ENCODE measurements around the gene NTM. TPM values are rescaled to one million over a fixed set of nuclear protein-coding genes. Genes with fewer than 3 reads are reported as not detected.

Gene NTM
- polyA plus RNA-seq, 1 donor from 2014 or later: 39.4 TPM

GRCh38 chr11:132094598-132094997, 724.2 kb downstream of the NTM start:
- no peaks in the 10 kb centered on the region for H3K36me3 ChIP-seq (ENCODE audit: insufficient read depth, low read length)
- no peaks in the 10 kb centered on the region for H3K9me3 ChIP-seq (ENCODE audit: low read length)
- H3K27me3 ChIP-seq (ENCODE audit: insufficient read depth, low read depth, low read length): no peaks in the 10 kb centered on the region
- no peak overlapping the region for H3K27ac ChIP-seq (ENCODE audit: low read length)
- no peaks in the 10 kb centered on the region for H3F3A ChIP-seq (ENCODE audit: insufficient read depth, low read length, poor library complexity, severe bottlenecking)
- no peaks in the 10 kb centered on the region for H3K79me2 ChIP-seq (replicated peaks; ENCODE audit: insufficient read depth, low read length)
- H2AFZ ChIP-seq (ENCODE audit: low read depth, low read length): no peak overlapping the region
- H3K9ac ChIP-seq (ENCODE audit: low read length): no peak overlapping the region
- H4K20me1 ChIP-seq (ENCODE audit: insufficient read depth): no peaks in the 10 kb centered on the region
- H3K4me2 ChIP-seq (ENCODE audit: low read length): no peak overlapping the region
- H3K9me2 ChIP-seq (ENCODE audit: insufficient read depth, low read length): no peaks in the 10 kb centered on the region
- peak overlapping the region; percentile 37 for H3K4me3 ChIP-seq (ENCODE audit: low read length)
- TF ChIP-seq EP300 (conservative IDR thresholded peaks at IDR 0.05; ENCODE audit: poor library complexity, severe bottlenecking) (peak; percentile 41), CTCF (IDR thresholded peaks at IDR 0.05; ENCODE audit: poor library complexity, severe bottlenecking) (no peak), EZH2 (IDR thresholded peaks at IDR 0.05; ENCODE audit: borderline replicate concordance, insufficient read depth, low read length, poor library complexity, severe bottlenecking) (no peak), RAD21 (conservative IDR thresholded peaks at IDR 0.05) (no peak), POLR2AphosphoS5 (IDR thresholded peaks at IDR 0.05) (peak; percentile 29), MXI1 (conservative IDR thresholded peaks at IDR 0.05; ENCODE audit: poor library complexity, severe bottlenecking) (no peak), TAF1 (IDR thresholded peaks at IDR 0.05; ENCODE audit: low read depth) (no peak)

- H3K4me3 ChIP-seq (ENCODE audit: low read length): peak overlapping the region; percentile 37
- H3K27me3 ChIP-seq (ENCODE audit: insufficient read depth, low read depth, low read length): no peaks in the 10 kb centered on the region
- H3F3A ChIP-seq (ENCODE audit: insufficient read depth, low read length, poor library complexity, severe bottlenecking): no peaks in the 10 kb centered on the region
- no peaks in the 10 kb centered on the region for H3K9me2 ChIP-seq (ENCODE audit: insufficient read depth, low read length)
- H4K20me1 ChIP-seq (ENCODE audit: insufficient read depth): no peaks in the 10 kb centered on the region
- H3K9ac ChIP-seq (ENCODE audit: low read length): no peak overlapping the region
- H3K4me2 ChIP-seq (ENCODE audit: low read length): no peak overlapping the region
- no peak overlapping the region for H2AFZ ChIP-seq (ENCODE audit: low read depth, low read length)
- H3K9me3 ChIP-seq (ENCODE audit: low read length): no peaks in the 10 kb centered on the region
- H3K36me3 ChIP-seq (ENCODE audit: insufficient read depth, low read length): no peaks in the 10 kb centered on the region
- H3K79me2 ChIP-seq (replicated peaks; ENCODE audit: insufficient read depth, low read length): no peaks in the 10 kb centered on the region
- no peak for TF ChIP-seq SMC3 (conservative IDR thresholded peaks at IDR 0.05; ENCODE audit: poor library complexity)
- TF ChIP-seq MXI1 (conservative IDR thresholded peaks at IDR 0.05; ENCODE audit: poor library complexity, severe bottlenecking): no peak
- no peak for TF ChIP-seq POLR2AphosphoS5 (IDR thresholded peaks at IDR 0.05)
- TF ChIP-seq TAF1 (IDR thresholded peaks at IDR 0.05; ENCODE audit: low read depth): no peak
- TF ChIP-seq EP300 (conservative IDR thresholded peaks at IDR 0.05; ENCODE audit: poor library complexity, severe bottlenecking): no peak
- TF ChIP-seq RAD21 (conservative IDR thresholded peaks at IDR 0.05): no peak
- TF ChIP-seq REST (IDR thresholded peaks at IDR 0.05; ENCODE audit: borderline replicate concordance): no peak
- TF ChIP-seq EZH2 (IDR thresholded peaks at IDR 0.05; ENCODE audit: borderline replicate concordance, insufficient read depth, low read length, poor library complexity, severe bottlenecking): no peak
- no peak for TF ChIP-seq CTCF (IDR thresholded peaks at IDR 0.05; ENCODE audit: poor library complexity, severe bottlenecking)
- H3K27ac ChIP-seq (ENCODE audit: low read length): no peak overlapping the region
Measured at GRCh38 chr11:132095230-132096131, 725.1 kb downstream of the NTM start.

All from neural cell (in vitro differentiated cells).